Stimulated activated CD8-positive, alpha-beta memory T cell treated with anti-CD3 and anti-CD28 coated beads, Interleukin-15, amount 100 ng/mL, for 48 hours (primary cell): Measurements from ENCODE around the gene TNRC6C.
A peak's percentile ranks its signal among the peaks of the same experiment; 100 is the strongest.

Experiments used
- DNase-seq, 2 donors: peaks; one replicate each; pipeline ENCODE4 v3.0.0-alpha.2; 2020; ENCODE audit warnings: low read depth in 2 of 2

TNRC6C gene, protein sequence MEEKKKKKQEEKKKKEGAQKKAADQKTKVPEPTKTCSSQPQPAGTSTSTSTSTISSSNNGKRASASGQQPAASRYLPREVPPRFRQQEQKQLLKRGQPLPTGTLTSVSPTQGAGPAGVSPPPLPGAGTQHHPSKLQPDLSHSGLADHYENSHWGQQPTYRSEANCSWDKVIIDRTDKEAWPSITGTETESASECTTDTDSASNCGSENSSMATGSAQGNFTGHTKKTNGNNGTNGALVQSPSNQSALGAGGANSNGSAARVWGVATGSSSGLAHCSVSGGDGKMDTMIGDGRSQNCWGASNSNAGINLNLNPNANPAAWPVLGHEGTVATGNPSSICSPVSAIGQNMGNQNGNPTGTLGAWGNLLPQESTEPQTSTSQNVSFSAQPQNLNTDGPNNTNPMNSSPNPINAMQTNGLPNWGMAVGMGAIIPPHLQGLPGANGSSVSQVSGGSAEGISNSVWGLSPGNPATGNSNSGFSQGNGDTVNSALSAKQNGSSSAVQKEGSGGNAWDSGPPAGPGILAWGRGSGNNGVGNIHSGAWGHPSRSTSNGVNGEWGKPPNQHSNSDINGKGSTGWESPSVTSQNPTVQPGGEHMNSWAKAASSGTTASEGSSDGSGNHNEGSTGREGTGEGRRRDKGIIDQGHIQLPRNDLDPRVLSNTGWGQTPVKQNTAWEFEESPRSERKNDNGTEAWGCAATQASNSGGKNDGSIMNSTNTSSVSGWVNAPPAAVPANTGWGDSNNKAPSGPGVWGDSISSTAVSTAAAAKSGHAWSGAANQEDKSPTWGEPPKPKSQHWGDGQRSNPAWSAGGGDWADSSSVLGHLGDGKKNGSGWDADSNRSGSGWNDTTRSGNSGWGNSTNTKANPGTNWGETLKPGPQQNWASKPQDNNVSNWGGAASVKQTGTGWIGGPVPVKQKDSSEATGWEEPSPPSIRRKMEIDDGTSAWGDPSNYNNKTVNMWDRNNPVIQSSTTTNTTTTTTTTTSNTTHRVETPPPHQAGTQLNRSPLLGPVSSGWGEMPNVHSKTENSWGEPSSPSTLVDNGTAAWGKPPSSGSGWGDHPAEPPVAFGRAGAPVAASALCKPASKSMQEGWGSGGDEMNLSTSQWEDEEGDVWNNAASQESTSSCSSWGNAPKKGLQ (N-terminal part only)

DNA sequence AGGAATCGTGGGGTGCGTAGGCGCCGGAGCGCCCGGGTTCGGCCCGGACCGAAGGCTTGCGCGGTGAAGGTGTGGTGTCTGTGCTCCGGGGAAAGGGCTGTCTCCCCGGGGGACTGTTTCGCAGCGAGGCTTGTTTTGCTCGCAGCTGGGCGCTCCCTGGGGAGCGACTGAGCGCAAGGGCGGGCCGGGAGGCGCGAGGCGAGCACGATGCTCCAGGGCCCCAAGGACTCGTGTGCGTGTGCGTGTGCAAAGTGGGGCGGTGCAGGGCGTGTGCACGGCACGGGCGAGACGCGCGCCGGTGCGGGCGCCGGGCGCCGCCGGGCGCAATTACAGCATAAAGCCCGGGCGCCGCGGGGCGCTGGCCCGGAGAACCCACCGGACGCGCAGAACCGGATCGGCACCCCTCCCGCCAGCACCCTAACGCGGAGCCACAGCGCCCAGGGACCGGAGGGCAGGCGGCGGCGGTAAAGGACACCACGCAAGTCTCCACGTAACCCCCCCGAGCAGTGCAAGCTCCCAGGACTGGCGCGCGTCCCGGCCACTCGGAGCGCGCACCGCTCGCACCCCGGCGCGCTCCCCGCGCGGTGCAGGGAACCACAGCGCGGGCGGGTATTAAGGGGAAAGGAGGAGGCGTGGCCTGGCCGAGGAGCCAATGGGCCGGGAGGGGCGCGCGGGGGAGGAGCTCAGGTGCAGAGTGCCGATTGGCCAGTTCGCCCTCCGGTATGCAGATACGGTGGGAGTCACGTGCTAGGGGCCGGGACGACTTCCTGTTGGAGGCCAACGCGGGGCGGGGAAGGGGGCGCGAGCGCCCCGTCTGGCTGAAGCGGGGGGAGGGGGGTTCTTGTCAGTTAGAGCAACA, at the start of gene TNRC6C:
TNRC6C (plus strand) TSS at position 847 of the 859 bp plus-strand sequence. CDS start 45,504 bp downstream, outside the sequence.
- DNase-seq: peak; percentile 100

DNA sequence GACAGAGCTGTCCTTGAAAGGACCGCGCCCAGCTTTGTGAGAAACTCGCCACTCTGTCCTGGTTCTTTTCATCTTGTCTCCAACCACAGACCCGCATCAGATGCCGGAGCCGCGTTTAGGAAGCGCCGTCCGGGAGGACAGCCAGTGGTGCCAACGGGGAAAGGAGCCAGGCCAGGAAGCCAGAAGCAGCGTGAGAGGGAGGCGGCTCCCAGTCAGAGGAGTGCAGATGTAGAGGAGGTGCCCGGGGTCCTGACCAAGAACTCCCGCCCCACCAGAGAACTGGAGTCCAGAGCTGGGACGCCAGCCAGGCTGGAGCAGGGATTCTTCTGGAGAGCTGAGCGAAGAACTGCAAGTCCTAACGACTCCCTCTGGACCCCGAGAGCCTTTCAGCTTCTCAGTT, 49.3 kb upstream of the TNRC6C start:
- DNase-seq: no peak

DNA sequence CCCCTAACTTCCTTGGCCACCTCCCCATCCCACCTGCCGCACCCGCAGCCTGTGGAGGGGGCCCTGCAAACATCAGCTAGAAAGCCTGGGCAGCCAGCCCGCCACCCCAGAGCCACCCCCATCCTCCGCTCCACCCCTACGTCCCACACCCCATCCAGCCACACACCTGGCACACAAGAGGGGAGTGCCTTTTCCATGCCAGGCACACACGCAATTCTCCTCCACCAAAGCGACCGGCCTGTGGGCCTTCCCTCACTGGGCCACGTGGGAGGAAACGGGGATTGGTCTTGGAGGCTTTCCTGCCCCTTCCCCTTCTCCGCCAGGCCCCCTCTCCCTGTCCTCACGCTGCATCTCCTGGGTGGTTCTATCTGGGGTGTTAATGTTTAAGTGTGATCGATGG, 48.7 kb upstream of the TNRC6C start:
- no peak for DNase-seq

DNA sequence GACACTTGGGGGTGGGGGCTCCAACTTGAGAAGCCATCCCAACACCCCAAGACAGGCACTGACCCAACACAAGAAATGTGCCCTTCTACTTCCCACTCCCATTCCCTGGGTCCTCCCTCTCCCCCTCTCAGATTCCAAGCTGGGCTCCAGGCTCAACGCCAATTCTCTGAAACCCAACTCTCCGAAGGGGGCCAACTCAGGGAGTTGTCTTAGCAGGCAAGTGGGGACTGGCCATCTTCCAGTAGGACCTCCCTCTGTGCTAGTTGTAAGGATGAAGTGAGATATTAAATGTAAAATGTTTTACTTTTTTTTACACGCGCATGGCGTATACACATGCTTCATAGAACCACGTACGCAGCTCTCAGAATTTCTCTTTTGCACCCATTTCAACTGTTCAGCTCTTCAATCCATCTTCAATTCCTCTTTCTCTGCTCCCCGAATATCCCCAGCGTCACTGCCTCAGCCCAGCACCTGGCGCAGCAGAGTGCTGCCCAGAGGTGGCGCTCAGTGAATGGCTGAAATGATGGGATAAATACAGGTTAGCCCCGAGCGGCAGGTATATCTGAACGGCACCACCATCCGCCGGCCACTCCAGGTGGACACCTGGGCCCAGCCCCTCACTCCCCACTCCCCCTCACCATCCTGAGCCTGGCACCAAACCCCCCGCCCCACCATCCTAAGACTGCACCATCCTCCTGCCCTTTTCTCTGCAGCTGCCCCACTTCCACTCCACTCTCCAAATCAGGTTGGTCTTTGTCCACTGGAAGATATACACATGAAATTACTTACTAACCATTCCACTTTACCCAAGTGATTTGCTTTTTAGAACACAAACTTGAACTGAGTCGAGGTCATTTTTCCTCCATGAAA, 43.9 kb upstream of the TNRC6C start:
- DNase-seq: no peak

DNA sequence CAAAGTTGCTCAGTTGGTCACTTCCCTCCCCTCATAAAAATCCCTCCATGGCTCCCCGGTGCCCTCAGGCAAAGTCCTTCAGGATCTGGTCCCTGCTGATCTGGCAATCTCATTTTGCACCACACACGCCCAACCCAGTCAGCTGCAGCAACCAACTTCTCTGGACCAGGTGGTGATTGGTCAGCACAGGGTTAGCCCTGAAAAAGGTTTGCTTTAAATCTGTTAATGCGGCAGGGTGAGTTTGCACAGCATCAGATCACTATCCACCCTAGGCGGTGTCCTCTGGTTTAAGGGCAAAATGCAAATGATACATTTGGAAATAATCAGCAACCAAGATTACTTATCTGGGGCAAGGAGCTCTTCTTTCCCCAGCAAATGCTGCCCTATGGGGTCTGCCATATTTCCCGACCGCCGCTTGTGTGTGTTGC, 42.9 kb upstream of the TNRC6C start:
- DNase-seq: no peak

DNA sequence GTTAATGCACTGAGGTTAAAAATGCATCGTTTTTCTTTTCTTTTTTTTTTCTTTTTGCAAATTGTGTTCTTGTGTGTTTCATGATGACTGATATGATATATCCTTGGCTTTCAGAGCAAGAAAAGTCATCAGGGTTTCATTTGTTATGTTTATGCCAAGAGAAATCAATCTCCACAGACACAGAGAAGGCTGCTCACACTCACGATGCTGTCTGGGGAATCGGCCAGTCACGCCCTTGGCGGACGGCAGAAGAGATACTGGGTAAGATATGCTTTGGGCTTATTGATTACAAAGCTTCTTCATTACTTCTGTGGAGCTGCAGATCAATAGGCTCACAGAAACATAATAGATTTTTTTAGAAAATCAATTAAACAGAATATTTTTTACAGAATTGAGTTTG, 42.2 kb upstream of the TNRC6C start:
- DNase-seq: no peak

DNA sequence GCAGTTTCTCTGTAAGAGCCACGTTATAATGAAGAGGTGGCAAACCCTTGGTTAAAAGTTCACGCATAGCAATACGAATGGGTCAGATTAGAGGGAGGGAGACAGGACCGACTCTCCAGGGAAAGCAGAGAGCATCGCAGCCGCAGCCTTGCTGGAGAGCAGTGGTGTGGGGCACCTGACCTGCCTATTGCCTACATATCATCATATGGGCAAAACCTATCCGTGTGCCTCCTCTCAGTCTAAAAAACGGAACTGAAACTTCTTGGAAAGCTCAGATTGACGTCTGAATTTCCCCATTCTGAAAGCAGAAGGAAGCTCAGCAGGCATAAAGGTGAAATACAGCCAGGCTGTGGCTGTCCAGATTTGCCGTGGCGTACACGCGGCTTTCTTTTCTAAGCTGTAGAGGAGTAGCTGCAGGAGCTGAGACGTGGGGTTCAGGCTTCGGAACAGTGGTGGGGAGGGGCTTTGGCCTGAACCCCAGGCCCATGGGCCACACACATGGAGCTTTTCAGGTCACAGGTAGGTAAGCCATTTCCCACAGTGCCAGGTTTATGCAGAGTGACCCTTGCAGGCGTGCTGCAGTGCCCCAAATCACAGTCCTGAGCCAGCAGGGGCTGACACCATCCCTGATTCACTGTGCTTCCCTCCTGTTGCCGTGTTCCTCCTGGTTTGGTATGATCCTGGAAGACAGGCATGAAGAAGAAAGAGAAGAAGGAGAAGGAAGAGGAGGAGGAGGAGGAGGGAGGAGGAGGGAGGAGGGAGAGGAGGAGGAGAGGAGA, 41.6 kb upstream of the TNRC6C start:
- no peak for DNase-seq

DNA sequence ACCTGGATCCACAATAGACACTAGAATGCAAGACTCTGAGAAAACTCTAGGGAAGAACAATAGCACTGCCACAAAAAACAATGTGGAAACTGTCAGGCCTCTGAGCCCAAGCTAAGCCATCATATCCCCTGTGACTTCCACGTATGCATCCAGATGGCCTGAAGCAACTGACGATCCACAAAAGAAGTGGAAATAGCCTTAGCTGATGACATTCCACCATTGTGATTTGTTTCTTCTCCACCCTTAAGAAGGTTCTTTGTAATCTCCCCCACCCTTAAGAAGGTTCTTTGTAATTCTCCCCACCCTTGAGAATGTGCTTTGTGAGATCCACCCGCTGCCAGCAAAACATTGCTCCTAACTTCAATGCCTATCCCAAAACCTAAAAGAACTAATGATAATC, 39.2 kb upstream of the TNRC6C start:
- DNase-seq: no peak

DNA sequence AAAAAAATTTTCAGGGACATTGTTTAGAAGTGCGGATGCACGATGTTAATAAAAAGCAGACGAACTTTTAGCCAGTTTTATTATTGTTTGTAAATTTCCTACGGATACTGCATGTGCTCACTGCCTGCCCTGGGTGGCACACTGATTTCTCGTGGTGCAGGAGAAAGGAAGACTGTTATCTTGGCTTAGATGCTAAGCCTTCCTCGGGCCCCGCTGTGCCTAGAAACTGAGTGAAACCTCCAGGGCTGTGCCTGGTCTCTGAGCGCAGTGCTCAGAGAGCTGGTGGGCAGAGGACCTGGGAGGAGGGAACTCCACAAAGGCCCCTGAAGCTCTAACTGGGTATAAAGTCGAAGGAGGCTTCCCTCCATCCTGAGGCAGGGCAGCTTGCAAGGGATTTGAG, 35.4 kb upstream of the TNRC6C start:
- no peak for DNase-seq

DNA sequence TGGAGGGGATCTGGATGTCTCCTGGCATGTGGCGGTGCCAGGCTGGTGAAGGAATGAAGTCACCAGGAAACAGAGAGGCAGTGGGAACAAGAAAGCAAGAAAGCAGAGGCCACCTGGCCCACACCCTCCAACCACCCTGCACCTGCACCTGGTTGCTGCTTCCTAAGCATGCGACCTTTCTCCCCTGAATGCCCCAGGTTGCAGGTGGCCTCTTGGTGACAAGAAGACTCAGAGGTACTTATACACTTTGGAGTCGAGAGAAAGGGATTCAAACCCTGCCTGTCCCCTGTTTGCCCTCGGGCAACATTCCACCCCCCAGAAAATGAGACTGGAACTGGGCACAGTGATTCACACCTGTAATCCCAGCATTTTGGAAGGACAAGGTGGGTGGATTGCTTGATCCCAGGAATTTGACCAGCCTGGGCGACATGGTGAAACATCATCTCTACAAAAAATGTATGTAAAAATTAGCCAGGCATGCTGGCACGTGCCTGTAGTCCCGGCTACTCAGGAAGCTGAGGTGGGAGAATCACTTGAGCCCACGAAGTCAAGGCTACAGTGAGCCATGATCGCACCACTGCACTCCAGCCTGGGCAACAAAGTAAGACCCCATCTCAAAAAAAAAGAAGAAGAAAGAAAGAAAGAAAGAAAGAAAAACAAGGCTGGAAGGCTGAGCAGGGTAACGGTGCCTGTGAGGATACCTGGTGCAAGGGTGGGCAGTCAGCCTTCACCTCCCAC, 34.6 kb upstream of the TNRC6C start:
- no peak for DNase-seq

DNA sequence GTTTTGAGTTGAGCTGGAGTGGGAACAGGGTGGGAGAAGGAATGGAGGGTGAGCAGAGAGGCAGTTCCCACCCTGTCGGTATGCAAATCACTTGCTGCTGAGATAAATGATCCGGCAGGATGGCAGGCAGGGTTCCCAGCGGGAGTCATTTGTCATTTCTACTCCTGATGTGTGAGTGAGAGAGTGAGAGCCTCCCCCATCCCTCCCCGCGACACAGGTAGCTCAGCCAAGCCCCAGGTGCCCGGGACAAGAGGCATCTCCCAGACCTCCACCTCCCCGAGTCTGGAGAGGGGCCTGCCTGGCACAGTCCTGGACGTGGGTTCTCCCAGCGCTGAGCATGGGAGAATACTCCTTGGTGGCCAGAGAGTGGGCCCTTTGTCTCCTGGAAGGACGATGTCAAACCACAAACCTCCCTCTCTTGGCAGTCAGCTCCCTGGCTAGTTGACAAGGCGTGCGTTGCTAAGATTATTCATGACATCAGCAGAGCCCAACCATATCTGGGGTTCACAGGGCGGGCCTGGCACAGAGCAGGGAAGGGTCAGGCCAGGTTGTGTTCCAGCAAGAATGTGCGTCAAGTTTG, 33.7 kb upstream of the TNRC6C start:
- DNase-seq: no peak

DNA sequence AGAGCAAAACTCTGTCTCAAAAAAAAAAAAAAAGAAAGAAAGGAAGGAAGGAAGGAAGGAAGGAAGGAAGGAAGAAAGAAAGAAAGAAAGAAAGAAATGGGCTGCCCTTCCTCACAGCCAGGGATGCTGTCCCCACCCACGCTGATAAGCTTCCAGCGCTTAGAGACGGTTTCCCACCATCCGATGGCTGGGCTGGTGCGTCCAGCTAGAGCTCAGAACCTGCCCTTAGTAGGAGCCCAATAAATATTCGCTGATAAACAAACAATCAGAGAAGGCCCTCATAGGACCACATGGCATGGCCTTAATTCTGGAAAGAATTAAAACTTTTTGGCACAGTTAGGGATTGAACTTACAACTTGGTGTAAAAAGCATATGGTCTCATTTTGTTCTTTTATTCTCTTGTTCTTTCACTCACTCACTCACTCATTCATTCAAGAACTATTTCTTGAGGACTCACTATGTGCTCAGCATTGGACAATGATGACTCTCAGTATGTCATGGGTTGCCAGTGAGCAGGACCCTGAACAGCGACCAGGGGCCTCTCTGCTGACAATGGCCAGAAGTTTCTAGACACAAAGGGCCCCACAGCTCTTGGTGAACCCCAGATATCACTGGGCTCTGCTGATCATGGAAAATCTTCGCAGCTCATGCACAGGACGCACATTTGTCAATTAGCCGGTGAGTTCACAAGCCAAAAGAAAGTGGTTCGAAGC, 32.5 kb upstream of the TNRC6C start:
- no peak for DNase-seq

DNA sequence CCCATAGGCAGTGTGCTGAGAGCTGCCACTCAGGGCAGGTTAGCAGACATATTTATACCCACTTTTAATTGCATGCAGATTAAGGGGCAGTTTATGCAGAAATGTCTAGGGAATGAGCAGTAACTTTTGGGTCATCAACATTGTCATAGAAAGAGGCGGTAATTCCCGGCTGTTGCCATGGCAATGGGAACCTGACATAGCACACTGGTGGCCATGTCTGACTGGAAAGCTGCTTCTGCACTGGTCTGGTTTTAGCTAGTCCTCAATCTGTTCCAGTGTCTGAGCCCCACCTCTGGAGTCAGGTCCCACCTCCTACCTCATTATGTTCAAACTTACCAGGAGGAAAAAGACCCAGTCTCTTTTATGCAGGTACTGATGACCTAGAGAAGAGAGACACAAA, 31.5 kb upstream of the TNRC6C start:
- no peak for DNase-seq

DNA sequence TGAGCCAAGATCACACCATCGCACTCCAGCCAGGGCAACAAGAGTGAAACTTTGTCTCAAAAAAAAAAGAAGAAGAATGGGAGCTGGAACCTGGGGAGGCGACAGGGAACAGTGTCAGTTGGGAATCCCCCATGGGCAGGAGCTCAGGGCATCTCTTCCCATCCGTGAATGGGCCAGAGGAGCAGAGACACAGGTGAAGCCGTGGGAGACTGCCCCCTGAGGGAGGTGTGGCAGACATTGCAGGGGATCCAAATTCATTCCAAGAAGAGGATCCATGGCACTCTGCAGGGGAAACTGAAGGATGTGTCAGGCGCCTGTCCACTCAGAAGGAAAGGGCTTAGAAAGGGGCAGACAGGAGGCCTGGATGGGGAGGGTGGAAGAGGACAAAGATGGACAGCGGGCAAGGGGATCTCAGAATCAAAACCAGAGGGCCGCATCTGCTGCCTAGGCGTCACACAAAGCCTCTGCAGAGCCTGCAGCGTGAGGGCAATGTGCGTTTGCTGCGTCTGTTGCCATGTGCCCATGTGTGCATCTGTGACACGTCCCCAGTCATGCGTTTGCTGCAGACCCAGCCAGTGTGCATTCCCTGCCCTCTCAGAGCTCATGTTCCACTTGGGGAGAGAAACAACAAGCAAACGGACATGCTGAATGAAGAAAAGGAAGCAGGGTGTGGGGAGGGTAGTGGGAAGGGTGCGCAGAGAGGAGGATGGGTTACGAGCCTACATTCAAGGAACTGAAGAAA, 30.6 kb upstream of the TNRC6C start:
- DNase-seq: no peak

DNA sequence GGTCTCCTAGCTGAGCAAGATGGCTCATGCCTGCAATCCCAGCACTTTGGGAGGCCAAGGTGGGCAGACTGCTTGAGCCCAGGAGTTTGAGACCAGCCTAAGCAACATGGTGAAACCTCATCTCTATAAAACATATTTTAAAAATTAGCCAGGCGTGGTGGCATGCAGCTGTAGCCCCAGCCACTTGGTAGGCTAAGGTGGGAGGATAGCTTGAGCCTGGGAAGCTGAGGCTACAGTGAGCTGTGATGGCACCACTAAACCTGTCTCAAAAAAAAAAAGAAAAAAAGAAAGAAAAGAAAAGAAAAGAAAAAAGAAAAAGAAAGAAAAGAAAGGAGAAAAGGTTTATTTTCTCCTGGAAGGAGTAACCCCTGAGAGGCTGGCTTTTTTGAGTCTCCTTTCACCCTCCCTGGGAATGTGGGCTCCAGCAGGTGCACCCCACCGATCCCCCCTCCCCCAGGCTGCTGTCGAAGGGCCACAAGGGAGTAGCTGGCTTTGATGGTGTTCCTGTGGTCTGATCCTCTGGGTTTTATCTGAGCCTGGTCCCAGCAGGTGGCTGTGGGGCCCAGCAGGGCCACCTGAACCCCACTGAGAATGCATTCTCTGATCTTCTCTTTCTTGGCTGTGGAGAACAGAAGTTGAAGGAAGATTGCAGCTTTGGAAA, 29.9 kb upstream of the TNRC6C start:
- no peak for DNase-seq

DNA sequence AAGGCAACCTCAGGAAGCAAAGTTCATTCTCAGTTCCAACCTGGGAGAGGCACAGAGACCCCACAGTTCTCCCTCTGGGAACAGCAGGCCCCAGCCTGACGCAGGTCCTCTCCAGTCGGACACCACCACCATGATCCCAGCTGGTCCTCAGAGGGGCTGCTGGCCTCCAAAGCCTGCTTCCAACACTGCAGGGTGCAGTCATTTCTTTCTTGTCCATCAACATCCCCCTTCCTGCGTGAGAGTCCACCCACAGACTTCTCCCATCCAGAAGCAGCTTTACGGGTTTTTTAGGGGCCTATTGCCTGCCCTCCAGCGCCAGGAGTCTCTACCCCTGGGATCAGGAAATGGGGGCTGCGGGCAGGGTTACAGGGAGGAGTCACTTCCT, 29.3 kb upstream of the TNRC6C start:
- DNase-seq: no peak
